Stimulated activated naive B cell treated with anti-CD40 and anti-IgM and Interleukin-4, amounts not matched to agents 10 μg/mL and 1 μg/mL and 100 μg/mL, for 72 hours (primary cell): Measurements from ENCODE around the gene DSCAML1.
A peak's percentile ranks its signal among the peaks of the same experiment; 100 is the strongest.

Experiments
- ATAC-seq, 2 donors: fragments of 150-1000 bp; cut with Tn5 transposase; replicated peaks; 2 replicates each; pipeline ENCODE4 v1.10.0; 2021; ENCODE audit warnings: moderate library complexity in 1 of 2
- DNase-seq: peaks from one replicate; pipeline ENCODE4 v3.0.0; 2021
- H3K27ac Mint-ChIP-seq: one replicate; pipeline ENCODE4 v1.8.0; 2022; ENCODE audit warnings: mild to moderate bottlenecking, mixed read lengths
- H3K27me3 Mint-ChIP-seq, 2 donors: one replicate each; pipeline ENCODE4 v1.8.0; 2022; ENCODE audit warnings: mixed read lengths in 2 of 2
- H3K36me3 Mint-ChIP-seq, 2 donors: one replicate each; pipeline ENCODE4 v1.8.0; 2022; ENCODE audit warnings: mixed read lengths in 2 of 2, mild to moderate bottlenecking in 1 of 2
- H3K4me1 Mint-ChIP-seq, 2 donors: one replicate each; pipeline ENCODE4 v1.8.0; 2022; ENCODE audit warnings: mixed read lengths in 2 of 2, mild to moderate bottlenecking in 1 of 2
- H3K4me3 Mint-ChIP-seq, 2 donors: one replicate each; pipeline ENCODE4 v1.8.0; 2022; ENCODE audit warnings: mild to moderate bottlenecking in 2 of 2, mixed read lengths in 2 of 2, moderate library complexity in 1 of 2
- H3K9me3 Mint-ChIP-seq, 2 donors: one replicate each; pipeline ENCODE4 v1.8.0; 2022; ENCODE audit warnings: mixed read lengths in 2 of 2, mild to moderate bottlenecking in 1 of 2

Gene DSCAML1

GRCh38 chr11:117834838-117835443 is 37.9 kb upstream of the DSCAML1 start:
- Mint-ChIP-seq H3K4me1 (peaks cover 25 to 32% of the 10 kb centered on the region in 2 donors), H3K36me3 (no peaks in the 10 kb centered on the region), H3K27me3 (peaks cover 15 to 28% of the 10 kb centered on the region in 2 donors), H3K9me3 (no peaks in the 10 kb centered on the region), H3K4me3 (no peak overlapping the region), H3K27ac (no peak overlapping the region)
- ATAC-seq (no peak), DNase-seq (no peak)

- no peak for ATAC-seq
- no peak overlapping the region for H3K4me3 Mint-ChIP-seq
- H3K36me3 Mint-ChIP-seq: no peaks in the 10 kb centered on the region
- DNase-seq: no peak
- peaks cover 28 to 39% of the 10 kb centered on the region in 2 donors for H3K4me1 Mint-ChIP-seq
- peaks cover 15 to 28% of the 10 kb centered on the region in 2 donors for H3K27me3 Mint-ChIP-seq
- no peak overlapping the region for H3K27ac Mint-ChIP-seq
- no peaks in the 10 kb centered on the region for H3K9me3 Mint-ChIP-seq
These were observed 37.2 kb upstream of the DSCAML1 start for GRCh38 chr11:117834068-117834810.

GRCh38 chr11:117833401-117833891 is 36.4 kb upstream of the DSCAML1 start:
- H3K9me3 Mint-ChIP-seq: no peaks in the 10 kb centered on the region
- DNase-seq (no peak), ATAC-seq (no peak)
- H3K27me3 Mint-ChIP-seq: peaks cover 15 to 27% of the 10 kb centered on the region in 2 donors
- H3K27ac Mint-ChIP-seq: no peak overlapping the region
- no peak overlapping the region for H3K4me3 Mint-ChIP-seq
- H3K4me1 Mint-ChIP-seq: peaks cover 35 to 47% of the 10 kb centered on the region in 2 donors
- H3K36me3 Mint-ChIP-seq: no peaks in the 10 kb centered on the region

GRCh38 chr11:117832511-117832910 is 35.5 kb upstream of the DSCAML1 start:
- no peak overlapping the region for H3K4me3 Mint-ChIP-seq
- H3K4me1 Mint-ChIP-seq: peaks cover 43 to 56% of the 10 kb centered on the region in 2 donors
- no peaks in the 10 kb centered on the region for H3K36me3 Mint-ChIP-seq
- no peaks in the 10 kb centered on the region for H3K9me3 Mint-ChIP-seq
- peaks cover 17 to 19% of the 10 kb centered on the region in 2 donors for H3K27me3 Mint-ChIP-seq
- H3K27ac Mint-ChIP-seq: no peak overlapping the region
- no peak for DNase-seq
- no peak for ATAC-seq

- Mint-ChIP-seq H3K4me3 (no peak overlapping the region), H3K27ac (no peak overlapping the region), H3K4me1 (peaks cover 44 to 59% of the 10 kb centered on the region in 2 donors), H3K27me3 (peaks cover 11 to 13% of the 10 kb centered on the region in 2 donors), H3K36me3 (no peaks in the 10 kb centered on the region), H3K9me3 (no peaks in the 10 kb centered on the region)
- ATAC-seq: no peak
- DNase-seq: no peak
These were observed 34.8 kb upstream of the DSCAML1 start for GRCh38 chr11:117831661-117832415.

GRCh38 chr11:117830674-117831351 is 33.8 kb upstream of the DSCAML1 start:
- DNase-seq (no peak), ATAC-seq (no peak)
- Mint-ChIP-seq H3K4me1 (peaks cover 46 to 59% of the 10 kb centered on the region in 2 donors), H3K36me3 (no peaks in the 10 kb centered on the region), H3K27ac (peak overlapping the region; percentile 82), H3K27me3 (peaks cover 5 to 8% of the 10 kb centered on the region in 2 donors), H3K4me3 (peak overlapping the region in 1 of 2 donors; percentile 55), H3K9me3 (no peaks in the 10 kb centered on the region)

- H3K36me3 Mint-ChIP-seq: no peaks in the 10 kb centered on the region
- peaks cover 49 to 63% of the 10 kb centered on the region in 2 donors for H3K4me1 Mint-ChIP-seq
- peak overlapping the region in 1 of 2 donors; percentile 55 for H3K4me3 Mint-ChIP-seq
- H3K27me3 Mint-ChIP-seq: peaks cover 12 to 16% of the 10 kb centered on the region in 2 donors
- ATAC-seq (no peak), DNase-seq (no peak)
- no peaks in the 10 kb centered on the region for H3K9me3 Mint-ChIP-seq
- peak overlapping the region; percentile 79 for H3K27ac Mint-ChIP-seq
These were observed 33.1 kb upstream of the DSCAML1 start for GRCh38 chr11:117830072-117830471.

- H3K4me1 Mint-ChIP-seq: peaks cover 45 to 67% of the 10 kb centered on the region in 2 donors
- H3K27me3 Mint-ChIP-seq: peaks cover 18 to 22% of the 10 kb centered on the region in 2 donors
- peak overlapping the region; percentile 93 for H3K27ac Mint-ChIP-seq
- no peaks in the 10 kb centered on the region for H3K9me3 Mint-ChIP-seq
- peak; percentile 8 to 14 for ATAC-seq
- peak overlapping the region; percentile 41 to 65 for H3K4me3 Mint-ChIP-seq
- H3K36me3 Mint-ChIP-seq: no peaks in the 10 kb centered on the region
- DNase-seq: no peak
These were observed 32.3 kb upstream of the DSCAML1 start for GRCh38 chr11:117829369-117829725.

- Mint-ChIP-seq H3K9me3 (no peaks in the 10 kb centered on the region), H3K27me3 (peaks cover 21 to 28% of the 10 kb centered on the region in 2 donors), H3K36me3 (no peaks in the 10 kb centered on the region), H3K4me3 (peak overlapping the region; percentile 57 to 69), H3K27ac (peak overlapping the region; percentile 93), H3K4me1 (peaks cover 49 to 69% of the 10 kb centered on the region in 2 donors)
- DNase-seq (peak; percentile 81), ATAC-seq (peak; percentile 96)
These were observed 31.8 kb upstream of the DSCAML1 start for GRCh38 chr11:117828611-117829368.

- peak; percentile 8 to 13 for ATAC-seq
- H3K9me3 Mint-ChIP-seq: no peaks in the 10 kb centered on the region
- peak overlapping the region; percentile 93 for H3K27ac Mint-ChIP-seq
- H3K4me1 Mint-ChIP-seq: peaks cover 53 to 76% of the 10 kb centered on the region in 2 donors
- H3K4me3 Mint-ChIP-seq: peak overlapping the region; percentile 66 to 69
- no peak for DNase-seq
- H3K36me3 Mint-ChIP-seq: no peaks in the 10 kb centered on the region
- peaks cover 25 to 33% of the 10 kb centered on the region in 2 donors for H3K27me3 Mint-ChIP-seq
These were observed 30.8 kb upstream of the DSCAML1 start for GRCh38 chr11:117827521-117828511.

GRCh38 chr11:117826832-117827231 is 29.8 kb upstream of the DSCAML1 start:
- no peak overlapping the region for H3K27ac Mint-ChIP-seq
- no peak overlapping the region for H3K4me3 Mint-ChIP-seq

GRCh38 chr11:117826190-117826570 is 29.2 kb upstream of the DSCAML1 start:
- Mint-ChIP-seq H3K27ac (no peak overlapping the region), H3K4me3 (no peak overlapping the region), H3K27me3 (peaks cover 25 to 33% of the 10 kb centered on the region in 2 donors), H3K36me3 (peaks cover 0 to 2% of the 10 kb centered on the region in 2 donors), H3K9me3 (no peaks in the 10 kb centered on the region), H3K4me1 (peaks cover 56 to 77% of the 10 kb centered on the region in 2 donors)
- DNase-seq (no peak), ATAC-seq (no peak)

More at GRCh38 chr11:117826832-117827231, 29.8 kb upstream of the DSCAML1 start:
- peaks cover 25 to 33% of the 10 kb centered on the region in 2 donors for H3K27me3 Mint-ChIP-seq
- DNase-seq (no peak), ATAC-seq (no peak)
- H3K4me1 Mint-ChIP-seq: peaks cover 55 to 80% of the 10 kb centered on the region in 2 donors
- H3K9me3 Mint-ChIP-seq: no peaks in the 10 kb centered on the region
- peaks cover 0 to 2% of the 10 kb centered on the region in 2 donors for H3K36me3 Mint-ChIP-seq
